H9 (cell line): ENCODE results near the gene ADSL. TPM values are rescaled to one million over a fixed set of nuclear protein-coding genes. Genes with fewer than 3 reads are reported as not detected.

Experiments
- DNase-seq: peaks from one replicate; pipeline ENCODE4 v3.0.0-alpha.2; 2017
- H2AFZ ChIP-seq: one replicate; pipeline ENCODE4 v1.6.1; 2013; ENCODE audit warnings: mild to moderate bottlenecking, low read length, control low read depth, moderate library complexity
- H2AK5ac ChIP-seq: 2 replicates; pipeline ENCODE4 v1.6.1; 2013; ENCODE audit warnings: low read length, control low read depth, mixed read lengths; ENCODE audit not compliant: insufficient read length
- H2BK120ac ChIP-seq: one replicate; pipeline ENCODE4 v1.6.1; 2013; ENCODE audit warnings: low read depth, mild to moderate bottlenecking, low read length, control low read depth, inconsistent platforms; ENCODE audit not compliant: poor library complexity, severe bottlenecking
- H2BK12ac ChIP-seq: 2 replicates; pipeline ENCODE4 v1.6.1; 2013; ENCODE audit warnings: low read length, control low read depth, mixed read lengths, low read depth; ENCODE audit not compliant: insufficient read length
- H2BK15ac ChIP-seq: 2 replicates; pipeline ENCODE4 v1.6.1; 2013; ENCODE audit warnings: low read depth, low read length, control low read depth
- H2BK20ac ChIP-seq: one replicate; pipeline ENCODE4 v1.6.1; 2013; ENCODE audit warnings: low read depth, mild to moderate bottlenecking, low read length, control low read depth, inconsistent platforms; ENCODE audit not compliant: poor library complexity, severe bottlenecking
- H2BK5ac ChIP-seq: 2 replicates; pipeline ENCODE4 v1.6.1; 2013; ENCODE audit warnings: low read length, control low read depth, mixed read lengths; ENCODE audit not compliant: insufficient read length
- H3K14ac ChIP-seq: 2 replicates; pipeline ENCODE4 v1.6.1; 2013; ENCODE audit warnings: low read length, control low read depth; ENCODE audit not compliant: insufficient read depth
- H3K18ac ChIP-seq: 2 replicates; pipeline ENCODE4 v1.6.1; 2013; ENCODE audit warnings: low read depth, mild to moderate bottlenecking, mixed read lengths, low read length, control low read depth; ENCODE audit not compliant: insufficient read length
- H3K23ac ChIP-seq: 2 replicates; pipeline ENCODE4 v1.6.1; 2013; ENCODE audit warnings: low read length, control low read depth, mixed read lengths, low read depth; ENCODE audit not compliant: insufficient read length
- H3K23me2 ChIP-seq: 2 replicates; pipeline ENCODE4 v1.6.1; 2013; ENCODE audit warnings: low read depth, mild to moderate bottlenecking, mixed read lengths, low read length, control low read depth; ENCODE audit not compliant: insufficient read length, poor library complexity, severe bottlenecking
- H3K27ac ChIP-seq: 2 replicates; pipeline ENCODE4 v1.5.1; 2013; ENCODE audit warnings: low read length, control low read depth, mixed read lengths, low read depth; ENCODE audit not compliant: insufficient read length
- H3K27me3 ChIP-seq: 2 replicates; pipeline ENCODE4 v1.6.1; 2013; ENCODE audit warnings: low read length, control low read depth, inconsistent platforms; ENCODE audit not compliant: insufficient read depth
- H3K4ac ChIP-seq: 2 replicates; pipeline ENCODE4 v1.6.1; 2013; ENCODE audit warnings: low read depth, mild to moderate bottlenecking, control low read depth, inconsistent platforms, low read length, moderate library complexity
- H3K4me1 ChIP-seq: 2 replicates; pipeline ENCODE4 v1.6.1; 2013; ENCODE audit warnings: low read length, control low read depth, inconsistent platforms; ENCODE audit not compliant: insufficient read depth
- H3K4me2 ChIP-seq: 2 replicates; pipeline ENCODE4 v1.6.1; 2013; ENCODE audit warnings: low read length, control low read depth, mixed read lengths; ENCODE audit not compliant: insufficient read length, insufficient read depth
- H3K56ac ChIP-seq: 2 replicates; pipeline ENCODE4 v1.6.1; 2013; ENCODE audit warnings: low read depth, mild to moderate bottlenecking, mixed read lengths, low read length, control low read depth; ENCODE audit not compliant: insufficient read length
- H3K79me1 ChIP-seq: 2 replicates; pipeline ENCODE4 v1.6.1; 2013; ENCODE audit warnings: low read depth, mild to moderate bottlenecking, moderate library complexity, low read length, control low read depth, inconsistent platforms; ENCODE audit not compliant: insufficient read depth, poor library complexity, severe bottlenecking
- H3K79me2 ChIP-seq: 2 replicates; pipeline ENCODE4 v1.6.1; 2013; ENCODE audit warnings: low read length, control low read depth, inconsistent platforms; ENCODE audit not compliant: insufficient read depth
- H3K9ac ChIP-seq: 2 replicates; pipeline ENCODE4 v1.6.1; 2013; ENCODE audit warnings: low read length, control low read depth, mixed read lengths; ENCODE audit not compliant: insufficient read length; ENCODE audit errors: extremely low read depth
- H3K9me3 ChIP-seq: one replicate; pipeline ENCODE4 v1.6.1; 2013; ENCODE audit warnings: low read depth, low read length, inconsistent platforms; ENCODE audit not compliant: control insufficient read depth
- H3T11ph ChIP-seq: one replicate; pipeline ENCODE4 v1.6.1; 2013; ENCODE audit warnings: mild to moderate bottlenecking, low read length, control low read depth, inconsistent platforms
- H4K20me1 ChIP-seq: one replicate; pipeline ENCODE4 v1.6.1; 2013; ENCODE audit not compliant: control insufficient read depth, insufficient read length, insufficient read depth
- H4K5ac ChIP-seq: 2 replicates; pipeline ENCODE4 v1.6.1; 2013; ENCODE audit warnings: low read depth, mild to moderate bottlenecking, mixed read lengths, low read length, control low read depth; ENCODE audit not compliant: insufficient read length
- H4K8ac ChIP-seq: replicated peaks from 2 replicates; pipeline ENCODE4 v1.6.1; 2013; ENCODE audit warnings: low read length, control low read depth, mixed read lengths, low read depth; ENCODE audit not compliant: insufficient read length
- H4K91ac ChIP-seq: 2 replicates; pipeline ENCODE4 v1.6.1; 2013; ENCODE audit warnings: low read depth, mild to moderate bottlenecking, moderate library complexity, mixed read lengths, low read length, control low read depth; ENCODE audit not compliant: insufficient read length
- H3K27ac Mint-ChIP-seq, 3 experiments: 2 replicates in 2 of 3; 3 replicates in 1 of 3; pipeline ENCODE4 v1.8.0; 2020 to 2021; ENCODE audit warnings: mixed read lengths in 3 of 3, mild to moderate bottlenecking in 1 of 3, moderate library complexity in 1 of 3
- H3K27me3 Mint-ChIP-seq: 2 replicates; pipeline ENCODE4 v1.8.0; 2021; ENCODE audit warnings: low read depth, mild to moderate bottlenecking, moderate library complexity, mixed read lengths
- H3K36me3 Mint-ChIP-seq, 3 experiments: 2 replicates in 2 of 3; 3 replicates in 1 of 3; pipeline ENCODE4 v1.8.0; 2020 to 2021; ENCODE audit warnings: low read depth in 3 of 3, mixed read lengths in 3 of 3; ENCODE audit not compliant: insufficient read depth in 1 of 3
- H3K4me1 Mint-ChIP-seq, 2 experiments: 2 replicates each; pipeline ENCODE4 v1.8.0; 2020; ENCODE audit warnings: mixed read lengths in 2 of 2
- H3K4me3 Mint-ChIP-seq, 2 experiments: 2 replicates in 1 of 2; 3 replicates in 1 of 2; pipeline ENCODE4 v1.8.0; 2020 to 2021; ENCODE audit warnings: mild to moderate bottlenecking in 2 of 2, mixed read lengths in 2 of 2, moderate library complexity in 1 of 2
- H3K9me3 Mint-ChIP-seq, 2 experiments: 2 replicates in 1 of 2; 3 replicates in 1 of 2; pipeline ENCODE4 v1.8.0; 2020; ENCODE audit warnings: mild to moderate bottlenecking in 2 of 2, mixed read lengths in 2 of 2, moderate library complexity in 1 of 2
- total RNA-seq: library from RNA; stranded (reverse); gene quantifications from 2 replicates; pipeline ENCODE4 v1.2.1, GENCODE V29; 2021
- TF ChIP-seq, protein P1 (sequence below): fragments of 200-600 bp; sonication (generic); conservative IDR thresholded peaks from 3 replicates; pipeline ENCODE4 v1.8.0; 2021; ENCODE audit warnings: antibody characterized with exemption, mild to moderate bottlenecking

The ADSL gene
- total RNA-seq, 1 experiment from 2014 or later, result 175 TPM

DNA sequence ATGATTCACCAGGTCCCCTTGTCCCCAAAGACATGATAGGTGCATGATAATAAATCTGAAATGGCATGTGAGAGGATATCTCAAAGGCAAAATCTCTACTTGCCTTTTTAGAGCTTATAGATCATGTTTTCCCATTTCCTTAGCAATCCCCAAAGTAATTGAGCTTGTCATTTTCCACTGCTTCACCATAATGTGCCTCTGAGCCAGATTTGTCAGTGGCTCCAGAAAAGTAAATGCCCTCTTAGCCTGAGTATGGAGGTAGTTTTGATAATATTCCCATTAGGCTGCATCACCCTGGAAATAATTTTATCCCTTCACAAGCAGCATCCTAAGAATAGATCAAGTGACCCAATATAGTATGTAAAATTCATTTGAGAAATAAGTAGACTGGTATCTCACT lies 36.7 kb upstream of the ADSL start:
- H3K56ac ChIP-seq, result no peak overlapping the region
- no peak overlapping the region for H3K23ac ChIP-seq
- no peak overlapping the region for H3K4me3 Mint-ChIP-seq
- H2BK12ac ChIP-seq, result no peak overlapping the region
- TF ChIP-seq, protein P1, sequence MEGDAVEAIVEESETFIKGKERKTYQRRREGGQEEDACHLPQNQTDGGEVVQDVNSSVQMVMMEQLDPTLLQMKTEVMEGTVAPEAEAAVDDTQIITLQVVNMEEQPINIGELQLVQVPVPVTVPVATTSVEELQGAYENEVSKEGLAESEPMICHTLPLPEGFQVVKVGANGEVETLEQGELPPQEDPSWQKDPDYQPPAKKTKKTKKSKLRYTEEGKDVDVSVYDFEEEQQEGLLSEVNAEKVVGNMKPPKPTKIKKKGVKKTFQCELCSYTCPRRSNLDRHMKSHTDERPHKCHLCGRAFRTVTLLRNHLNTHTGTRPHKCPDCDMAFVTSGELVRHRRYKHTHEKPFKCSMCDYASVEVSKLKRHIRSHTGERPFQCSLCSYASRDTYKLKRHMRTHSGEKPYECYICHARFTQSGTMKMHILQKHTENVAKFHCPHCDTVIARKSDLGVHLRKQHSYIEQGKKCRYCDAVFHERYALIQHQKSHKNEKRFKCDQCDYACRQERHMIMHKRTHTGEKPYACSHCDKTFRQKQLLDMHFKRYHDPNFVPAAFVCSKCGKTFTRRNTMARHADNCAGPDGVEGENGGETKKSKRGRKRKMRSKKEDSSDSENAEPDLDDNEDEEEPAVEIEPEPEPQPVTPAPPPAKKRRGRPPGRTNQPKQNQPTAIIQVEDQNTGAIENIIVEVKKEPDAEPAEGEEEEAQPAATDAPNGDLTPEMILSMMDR, result no peak
- no peaks in the 10 kb centered on the region for H3K27me3 Mint-ChIP-seq
- H4K5ac ChIP-seq, result no peak overlapping the region
- no peak overlapping the region for H2AFZ ChIP-seq
- no peak overlapping the region for H2BK120ac ChIP-seq
- H3K9me3 ChIP-seq, result no peaks in the 10 kb centered on the region
- H3K4me1 ChIP-seq, result no peaks in the 10 kb centered on the region
- no peak for DNase-seq
- no peaks in the 10 kb centered on the region for H3K4me1 Mint-ChIP-seq
- no peak overlapping the region for H3K4ac ChIP-seq
- no peak overlapping the region for H3K14ac ChIP-seq
- no peak overlapping the region for H3K27ac Mint-ChIP-seq
- no peak overlapping the region for H3K9ac ChIP-seq
- H2BK20ac ChIP-seq, result no peak overlapping the region
- H3K79me1 ChIP-seq, result no peaks in the 10 kb centered on the region
- no peaks in the 10 kb centered on the region for H3K79me2 ChIP-seq
- no peaks in the 10 kb centered on the region for H3K23me2 ChIP-seq
- H3T11ph ChIP-seq, result no peak overlapping the region
- H3K27me3 ChIP-seq, result no peaks in the 10 kb centered on the region
- H4K20me1 ChIP-seq, result no peaks in the 10 kb centered on the region
- no peak overlapping the region for H2AK5ac ChIP-seq
- peaks cover 31 to 78% (median 66%) of the 10 kb centered on the region in 3 experiments; a peak in 6 of 7 replicates for H3K36me3 Mint-ChIP-seq
- H4K8ac ChIP-seq, result no peak overlapping the region
- no peak overlapping the region for H2BK5ac ChIP-seq
- no peak overlapping the region for H2BK15ac ChIP-seq
- H3K18ac ChIP-seq, result no peak overlapping the region
- no peak overlapping the region for H3K4me2 ChIP-seq
- no peaks in the 10 kb centered on the region for H3K9me3 Mint-ChIP-seq
- H3K27ac ChIP-seq, result no peak overlapping the region
- no peak overlapping the region for H4K91ac ChIP-seq
